ENCODE measurements around the gene C1orf21.

C1orf21 gene

DNA sequence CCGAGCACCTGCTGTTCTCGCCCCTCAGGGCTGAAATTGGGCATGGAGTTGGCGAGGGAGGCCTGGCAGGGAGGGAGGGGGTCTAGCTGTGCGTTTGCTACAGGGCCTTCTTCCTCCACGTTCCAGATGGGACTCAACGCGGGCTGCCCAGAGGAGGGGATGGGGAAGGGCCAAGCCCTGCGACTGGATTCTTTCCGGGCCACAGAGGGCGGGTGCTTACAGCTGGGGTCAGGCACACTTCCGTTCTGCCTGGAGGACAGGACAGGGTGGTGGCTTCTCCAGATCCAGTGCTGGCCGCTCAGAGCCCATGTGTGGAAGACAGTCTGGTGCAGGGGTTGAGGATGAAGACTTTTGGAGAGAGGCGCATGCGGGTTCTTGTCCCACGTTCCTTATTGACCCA lies 277.8 kb downstream of the C1orf21 start:
- no peak for DNase-seq (ENCODE audit: low spot score)

GRCh38 chr1:184665360-184665759 lies 278.5 kb downstream of the C1orf21 start:
- no peak for DNase-seq (ENCODE audit: low spot score)

DNA sequence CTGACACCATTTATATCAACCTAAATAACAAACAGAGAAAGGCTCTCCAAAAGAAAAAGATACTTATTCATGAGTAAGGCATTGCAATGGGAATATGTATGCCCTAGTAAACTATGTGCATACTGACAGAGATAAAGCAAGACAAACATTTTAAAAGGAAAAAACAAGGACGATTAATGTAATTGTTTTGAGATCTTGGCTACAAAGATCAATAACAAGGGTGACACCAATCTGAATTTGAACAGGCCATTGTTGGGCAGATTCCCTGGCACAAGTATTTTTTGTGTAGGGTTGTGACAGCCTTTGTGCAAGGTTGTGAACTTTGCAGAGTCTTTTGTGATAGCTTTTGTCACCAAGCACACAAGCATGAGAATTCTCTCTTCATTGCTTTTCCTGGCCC lies 282.6 kb downstream of the C1orf21 start:
- no peak for DNase-seq (ENCODE audit: low spot score)

- no peak for DNase-seq (ENCODE audit: low spot score)
Observed at GRCh38 chr1:184672013-184672726, 285.3 kb downstream of the C1orf21 start.

- no peak for DNase-seq (ENCODE audit: low spot score)
Observed at GRCh38 chr1:184673305-184673704, 286.5 kb downstream of the C1orf21 start.

DNA sequence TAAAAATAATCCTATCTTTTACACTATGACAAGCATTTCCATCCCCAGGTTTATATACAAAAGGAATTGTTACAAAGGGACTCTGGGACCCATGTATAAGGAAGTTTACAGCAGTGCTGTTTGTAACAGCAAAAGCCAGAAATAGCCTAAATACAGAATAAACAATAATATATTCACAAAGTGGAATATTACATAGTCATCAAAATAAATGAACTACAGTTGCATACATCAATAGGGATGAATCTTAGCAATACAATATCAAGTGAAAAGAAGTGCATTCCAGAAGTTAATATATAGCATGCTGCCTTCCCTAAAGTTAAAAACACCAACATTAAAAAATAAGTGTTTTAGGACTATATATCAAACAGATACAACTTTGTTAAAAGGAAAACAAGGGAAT lies 290.5 kb downstream of the C1orf21 start:
- DNase-seq (ENCODE audit: low spot score): no peak

All from NAMALWA (cell line).